ENCODE results near the gene FAM83G.
"Not testable (repeated sequence)": the region's sequence is repeated elsewhere in the genome, so short reads cannot be mapped to it uniquely, and the experiment has no call there.

The FAM83G gene

DNA sequence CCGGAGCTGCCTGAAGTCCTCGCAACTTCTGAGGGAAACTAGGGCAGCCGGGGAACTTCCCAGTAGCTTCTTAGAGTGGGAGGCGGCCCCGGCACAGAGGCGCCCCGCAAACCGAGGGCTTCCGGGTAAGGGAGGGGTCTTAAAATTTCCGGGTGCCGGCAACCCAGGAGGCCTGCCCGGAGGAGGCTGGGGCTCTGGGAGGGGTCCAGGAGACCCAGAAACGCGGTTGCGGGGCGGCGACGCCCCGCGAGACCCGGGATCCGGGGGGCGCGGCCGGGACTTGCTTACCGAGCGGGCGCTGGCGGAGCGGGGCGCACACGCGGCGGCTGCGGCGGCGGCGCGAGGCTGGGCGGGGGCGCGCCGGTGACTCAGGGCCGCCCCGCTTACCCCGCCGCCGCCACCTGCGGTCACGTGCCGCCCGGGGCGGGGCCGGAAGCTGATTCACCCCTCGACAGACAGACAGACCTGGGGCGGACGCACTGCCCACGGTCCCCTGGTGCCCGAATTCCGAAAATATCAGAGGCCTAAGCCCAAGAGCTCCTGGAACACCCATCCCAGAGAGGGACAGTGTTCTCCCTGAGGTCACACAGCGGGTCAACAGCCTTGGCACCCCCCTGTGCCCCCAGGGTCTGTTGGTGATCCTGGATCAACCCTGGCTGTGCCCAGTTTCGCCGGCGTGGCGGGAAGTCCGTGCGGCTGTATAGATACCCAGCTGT, at the start of gene FAM83G:
TSS of gene FAM83G (minus strand) at position 344 of the 716 bp plus-strand sequence. CDS start 723 bp downstream, outside the sequence.
- DNase-seq (ENCODE audit: low read depth in 2 of 2, low spot score in 1 of 2): peak; percentile 71 to 84

- DNase-seq (ENCODE audit: low read depth in 2 of 2, low spot score in 1 of 2): not testable (repeated sequence)
Measured at GRCh38 chr17:19048826-19049225, 44.3 kb upstream of the FAM83G start.

GRCh38 chr17:19047510-19047909, 42.9 kb upstream of the FAM83G start:
- not testable (repeated sequence) for DNase-seq (ENCODE audit: low read depth in 2 of 2, low spot score in 1 of 2)

GRCh38 chr17:19046782-19047375, 42.3 kb upstream of the FAM83G start, which contains the start of gene GRAP:
Gene GRAP (minus strand): TSS chr17:19046957. CDS start chr17:19046926, 31 bp downstream.
- DNase-seq (ENCODE audit: low read depth in 2 of 2, low spot score in 1 of 2): not testable (repeated sequence)

DNA sequence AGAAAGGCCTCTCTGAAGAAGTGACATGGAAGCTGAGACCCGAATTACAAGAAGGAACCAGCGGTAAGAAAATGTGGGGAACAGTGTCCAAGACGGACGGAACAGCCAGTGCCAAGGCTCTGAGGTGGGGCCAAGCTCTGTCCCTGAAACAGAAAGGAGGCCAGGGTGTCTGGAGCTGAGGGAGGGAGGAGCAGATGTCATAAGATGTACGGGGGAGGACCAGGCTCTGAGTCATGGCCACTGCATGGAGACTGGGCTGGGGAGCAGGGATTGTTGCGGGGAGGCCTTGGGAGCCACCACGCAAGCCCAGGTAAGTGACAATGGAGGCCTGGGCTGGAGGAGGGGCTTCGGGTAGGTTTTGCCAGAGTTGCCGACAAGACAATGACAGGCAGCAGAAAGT, 40.1 kb upstream of the FAM83G start:
- not testable (repeated sequence) for DNase-seq (ENCODE audit: low read depth in 2 of 2, low spot score in 1 of 2)

GRCh38 chr17:19043032-19043431, 38.5 kb upstream of the FAM83G start:
- not testable (repeated sequence) for DNase-seq (ENCODE audit: low read depth in 2 of 2, low spot score in 1 of 2)

DNA sequence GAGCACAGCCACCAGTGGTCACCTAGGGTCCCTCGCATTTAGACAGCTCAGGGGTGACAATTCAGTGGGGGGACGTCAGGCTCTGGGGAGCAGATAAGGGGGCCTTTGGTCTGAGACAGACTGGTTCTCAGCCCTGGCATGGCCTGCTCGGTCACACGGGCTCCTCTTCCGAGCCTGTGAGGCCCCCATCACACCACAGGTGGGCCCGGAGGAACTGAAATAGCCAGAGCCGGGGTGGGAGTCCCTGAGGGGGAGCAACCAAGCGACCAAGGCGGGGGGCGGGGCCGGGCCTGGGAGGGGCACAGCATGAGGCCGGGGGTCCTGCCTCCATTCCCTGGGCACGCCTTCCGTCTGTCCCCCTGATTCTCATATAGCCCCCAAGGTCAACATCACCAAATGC, 37.8 kb upstream of the FAM83G start:
- not testable (repeated sequence) for DNase-seq (ENCODE audit: low read depth in 2 of 2, low spot score in 1 of 2)

- not testable (repeated sequence) for DNase-seq (ENCODE audit: low read depth in 2 of 2, low spot score in 1 of 2)
Measured at GRCh38 chr17:19041871-19042270, 37.3 kb upstream of the FAM83G start.

GRCh38 chr17:19040350-19040749, 35.8 kb upstream of the FAM83G start:
- not testable (repeated sequence) for DNase-seq (ENCODE audit: low read depth in 2 of 2, low spot score in 1 of 2)

GRCh38 chr17:19038730-19039129, 34.2 kb upstream of the FAM83G start:
- DNase-seq (ENCODE audit: low read depth in 2 of 2, low spot score in 1 of 2): not testable (repeated sequence)

GRCh38 chr17:19038007-19038406, 33.4 kb upstream of the FAM83G start:
- not testable (repeated sequence) for DNase-seq (ENCODE audit: low read depth in 2 of 2, low spot score in 1 of 2)

DNA sequence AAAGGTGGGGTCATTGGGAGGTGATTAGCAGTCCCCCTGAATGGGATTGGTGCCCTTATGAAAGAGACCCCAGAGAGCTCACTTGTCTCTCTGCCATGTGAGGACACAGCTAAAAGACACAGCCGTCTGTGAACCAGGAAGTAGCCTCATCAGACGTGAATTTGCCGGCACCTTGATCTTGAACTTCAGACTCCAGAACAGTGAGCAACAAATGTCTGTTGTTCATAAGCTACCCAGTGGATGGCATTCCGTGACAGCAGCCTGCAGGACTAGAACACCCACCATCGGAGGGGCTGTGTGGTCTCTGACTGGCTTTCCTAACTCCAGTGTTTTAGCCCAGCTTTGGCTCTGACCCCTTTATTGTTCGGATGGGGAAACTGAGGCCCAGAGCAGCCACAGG, 33.0 kb upstream of the FAM83G start:
- not testable (repeated sequence) for DNase-seq (ENCODE audit: low read depth in 2 of 2, low spot score in 1 of 2)

DNA sequence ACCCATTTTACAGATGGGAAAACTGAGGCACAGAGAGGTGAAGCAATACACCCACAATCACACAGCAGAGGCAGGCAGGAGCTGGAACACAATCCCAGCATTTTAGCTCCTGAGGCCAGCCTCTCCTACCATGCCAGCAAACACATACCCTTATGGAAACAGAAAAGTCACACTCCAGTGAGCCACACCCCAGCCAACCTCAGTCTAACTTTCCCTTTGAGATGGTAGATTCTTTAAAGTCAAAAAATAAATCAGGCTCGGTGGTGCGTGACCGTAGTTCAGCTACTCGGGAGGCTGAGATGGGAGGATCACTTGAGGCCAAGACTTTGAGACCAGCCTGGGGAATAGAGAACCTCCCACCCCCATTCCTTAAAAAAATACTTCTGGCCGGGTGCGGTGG, 31.6 kb upstream of the FAM83G start:
- not testable (repeated sequence) for DNase-seq (ENCODE audit: low read depth in 2 of 2, low spot score in 1 of 2)

DNA sequence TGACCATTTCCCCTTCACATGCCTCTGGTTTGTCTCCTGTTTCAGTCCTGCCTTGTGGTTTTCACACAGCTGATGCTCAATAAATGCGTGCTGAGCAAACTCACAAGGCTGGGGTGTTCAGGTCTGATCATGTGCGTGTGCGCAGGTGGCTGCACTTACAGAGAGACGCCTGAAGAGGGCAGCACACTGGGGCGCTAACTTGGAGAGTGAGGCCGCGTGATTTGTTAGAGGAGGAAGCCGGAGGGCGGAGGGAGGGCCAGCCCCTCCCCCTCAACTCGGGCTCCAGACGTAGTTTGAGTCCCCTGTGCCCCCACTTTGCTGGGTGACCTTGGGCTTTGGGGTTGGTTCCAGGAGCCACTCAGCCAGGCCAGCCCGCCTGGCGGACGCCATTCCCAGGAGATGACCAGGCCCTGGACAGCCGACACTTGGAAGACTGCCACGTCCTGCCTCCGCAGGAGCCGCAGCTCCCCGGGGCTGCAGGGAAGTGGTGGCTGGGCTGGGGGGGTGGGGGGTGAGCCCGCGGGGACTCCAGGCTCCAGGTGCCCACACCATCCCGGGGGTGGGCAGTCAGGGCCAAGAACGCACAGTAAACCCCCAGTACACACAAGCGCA, 27.9 kb upstream of the FAM83G start:
- DNase-seq (ENCODE audit: low read depth in 2 of 2, low spot score in 1 of 2): not testable (repeated sequence)

- peak; percentile 10 to 11 for DNase-seq (ENCODE audit: low read depth in 2 of 2, low spot score in 1 of 2)
Measured at GRCh38 chr17:19031729-19032128, 27.2 kb upstream of the FAM83G start.

DNA sequence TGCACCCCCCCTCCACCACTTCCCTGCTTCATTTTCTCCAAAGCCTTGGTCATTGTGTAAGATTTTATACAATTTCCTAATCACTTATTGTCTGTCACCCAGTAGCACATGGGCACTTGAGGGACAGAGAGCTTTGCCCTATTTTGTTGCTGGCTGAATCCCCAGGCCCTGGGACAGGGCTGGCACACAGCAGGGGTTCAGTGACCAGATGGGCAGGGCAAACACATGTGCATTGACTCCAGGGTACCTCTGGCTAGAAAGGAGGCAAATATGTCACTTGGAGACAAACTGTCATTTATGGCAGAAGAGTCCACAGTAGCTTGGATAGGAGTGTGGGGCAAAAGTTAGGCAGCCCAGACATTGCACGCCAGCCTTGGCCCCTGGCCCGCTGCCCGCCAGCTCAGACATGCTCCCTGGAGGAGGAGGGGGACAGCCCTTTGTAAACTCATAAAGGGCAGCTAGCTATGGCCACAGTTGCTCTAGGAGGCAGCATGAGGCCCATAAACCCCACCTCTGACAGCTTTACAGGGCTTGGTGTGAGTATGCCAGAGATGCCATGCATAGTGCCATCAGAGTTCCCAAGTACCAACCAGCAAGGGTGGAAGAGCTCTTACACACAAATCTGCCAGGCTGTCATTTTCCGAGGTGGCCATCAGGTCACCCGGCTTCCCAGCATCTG, 26.3 kb upstream of the FAM83G start:
- DNase-seq (ENCODE audit: low read depth in 2 of 2, low spot score in 1 of 2): not testable (repeated sequence)

DNA sequence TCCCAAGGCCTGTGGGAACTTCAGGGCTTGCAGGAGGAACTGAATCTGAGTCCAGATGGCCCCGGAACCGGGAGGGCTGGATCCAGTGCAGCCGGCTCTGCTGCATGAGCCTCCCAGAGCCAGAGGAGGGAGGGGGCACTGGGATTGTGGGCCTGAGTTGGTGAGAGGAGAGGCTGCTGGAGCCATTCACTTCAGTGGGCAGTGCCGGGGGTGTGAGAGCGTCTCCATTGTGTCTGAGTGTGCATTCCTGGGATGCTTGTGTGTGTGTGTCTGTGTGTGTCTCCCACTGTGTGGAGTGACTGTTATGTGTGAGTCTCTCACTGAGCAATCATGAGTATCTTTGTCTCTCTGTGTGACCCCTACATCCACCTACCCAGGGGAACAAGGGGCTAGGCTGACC, 25.2 kb upstream of the FAM83G start:
- not testable (repeated sequence) for DNase-seq (ENCODE audit: low read depth in 2 of 2, low spot score in 1 of 2)

- not testable (repeated sequence) for DNase-seq (ENCODE audit: low read depth in 2 of 2, low spot score in 1 of 2)
Measured at GRCh38 chr17:19028671-19029070, 24.1 kb upstream of the FAM83G start.

DNA sequence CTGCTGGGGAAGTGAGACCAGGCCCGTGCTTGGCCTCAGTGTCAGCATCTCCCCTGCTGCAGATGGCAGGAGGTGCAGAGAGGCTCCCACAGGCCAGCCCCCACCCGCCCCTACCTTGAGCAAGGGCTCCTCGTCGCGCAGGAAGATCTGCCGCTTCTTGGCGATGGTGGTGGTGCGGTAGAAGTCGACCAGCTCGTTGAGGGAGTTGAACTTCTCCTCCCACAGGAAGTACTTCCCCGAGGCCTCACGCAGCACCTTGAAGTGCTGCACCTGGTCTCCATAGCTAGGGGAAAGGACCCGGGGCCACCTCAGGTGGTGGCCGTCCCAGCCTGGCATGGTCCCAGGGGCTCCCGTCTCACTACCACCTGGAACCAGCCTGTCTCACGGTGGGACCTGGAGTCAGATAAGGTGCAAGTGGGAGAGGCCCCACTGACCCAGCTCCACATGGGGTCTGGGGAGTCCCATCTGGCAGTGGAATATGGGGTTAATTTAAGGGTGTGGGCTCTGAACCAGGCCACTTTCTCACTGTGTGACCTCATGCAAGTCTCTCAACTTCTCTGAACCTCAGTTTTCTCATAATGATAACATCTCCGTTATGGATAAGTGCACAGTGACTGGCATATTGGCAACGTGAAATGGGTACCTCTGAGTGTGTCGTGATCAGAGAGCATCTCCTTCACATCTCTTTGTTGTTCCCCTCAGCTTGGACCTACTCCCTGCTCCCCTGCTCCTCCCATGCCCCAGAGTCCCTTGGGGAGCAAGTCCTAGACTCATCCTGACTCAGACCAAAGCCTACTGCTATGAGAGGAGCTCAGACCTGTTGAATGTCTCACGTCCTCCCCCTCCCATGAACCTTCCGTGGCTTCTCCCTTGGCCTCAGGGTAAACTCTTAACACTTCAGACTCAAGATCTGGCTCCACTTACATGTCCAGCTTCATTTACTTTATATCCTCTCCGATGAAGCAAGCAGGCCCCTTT, 19.8 kb upstream of the FAM83G start:
- DNase-seq (ENCODE audit: low read depth in 2 of 2, low spot score in 1 of 2): no peak
